Activated CD8-positive, alpha-beta memory T cell treated with anti-CD3 and anti-CD28 coated beads, Interleukin-2, amount 50 U/mL, for 24 hours (primary cell): ENCODE measurements around the gene ZNF101.
"Not testable (repeated sequence)": the region's sequence is repeated elsewhere in the genome, so short reads cannot be mapped to it uniquely, and the experiment has no call there.

ENCODE experiments used
- DNase-seq: peaks from one replicate; pipeline ENCODE4 v3.0.0-alpha.2; 2020; ENCODE audit errors: extremely low read depth

Gene ZNF101

DNA sequence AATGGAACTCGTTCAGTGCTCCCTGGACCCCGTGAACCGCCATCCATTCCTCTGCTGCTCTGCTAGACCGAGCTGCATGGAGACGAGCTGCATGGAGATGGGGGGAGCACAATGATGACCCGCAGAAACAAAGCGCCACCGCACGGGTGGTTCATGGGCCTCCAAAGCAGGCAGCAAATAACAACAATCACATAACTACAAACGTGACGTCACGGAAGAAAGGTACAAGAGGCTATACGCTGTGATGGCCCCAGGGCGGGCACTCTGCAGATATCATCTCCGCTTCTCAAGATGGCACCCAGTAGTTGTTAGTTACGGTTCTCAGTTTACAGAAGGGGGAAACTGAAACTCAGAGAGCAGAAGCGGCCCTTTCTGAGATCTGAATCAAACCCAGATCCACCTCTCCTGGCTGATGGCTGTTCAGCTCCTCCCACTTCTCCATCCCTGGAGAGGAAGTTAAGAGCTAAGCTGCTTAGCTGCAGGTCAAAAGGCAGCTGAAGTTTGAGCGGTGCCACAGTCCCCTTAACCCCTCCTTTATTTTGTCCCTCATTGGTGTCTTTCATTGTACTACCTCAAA lies 6.9 kb upstream of the ZNF101 start:
- DNase-seq: no peak

- no peak for DNase-seq
These were observed 6.3 kb upstream of the ZNF101 start for GRCh38 chr19:19662344-19662743.

GRCh38 chr19:19662871-19663255 lies 5.8 kb upstream of the ZNF101 start:
- no peak for DNase-seq

DNA sequence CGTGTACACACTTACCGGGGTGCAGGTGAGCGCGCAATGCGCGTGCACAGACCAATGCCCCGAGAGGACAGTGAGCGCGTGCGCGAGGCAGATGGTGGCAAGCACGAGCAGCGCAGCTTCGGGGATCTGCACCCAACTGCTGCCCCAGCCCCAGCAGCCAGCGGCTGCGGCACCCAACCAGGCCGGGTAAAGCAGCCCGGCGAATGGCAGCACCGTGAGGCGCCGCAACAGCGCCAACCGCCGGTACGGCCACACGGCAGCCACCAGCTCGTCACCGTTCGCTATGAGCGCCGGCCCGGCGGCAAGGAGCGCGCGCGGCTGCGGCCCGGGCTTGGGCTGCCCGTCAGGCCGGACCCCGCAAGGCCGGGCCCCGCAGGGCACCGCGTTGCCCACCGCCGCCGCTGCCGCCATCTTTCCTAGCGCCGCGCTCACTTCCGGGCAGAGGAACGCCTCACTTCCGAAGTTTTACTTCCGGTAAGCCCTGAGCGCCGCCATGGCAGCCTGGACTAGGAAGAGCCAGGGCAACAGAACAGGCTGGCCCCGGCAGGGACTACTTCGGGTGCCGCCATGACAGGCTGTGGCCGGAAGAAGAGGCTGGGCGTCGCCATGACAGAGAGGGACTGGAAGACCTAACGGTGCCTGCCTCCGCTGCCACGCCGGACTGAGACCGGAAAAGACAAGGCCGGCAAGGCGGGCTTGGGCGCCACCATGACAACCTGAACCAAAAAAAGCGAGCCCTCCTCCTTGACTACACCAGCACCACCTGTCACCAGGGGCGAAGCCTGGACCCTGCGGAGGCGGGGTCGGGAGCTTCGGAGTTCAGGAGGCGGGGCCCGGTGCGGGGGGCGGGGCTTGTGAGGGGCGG lies 5.2 kb upstream of the ZNF101 start, which contains the start of gene ATP13A1:
TSS of gene ATP13A1 (minus strand) at position 421 of the 865 bp plus-strand sequence. CDS start at position 411, 10 bp downstream.
- DNase-seq: peak; percentile 89

GRCh38 chr19:19665420-19665948 lies 3.2 kb upstream of the ZNF101 start:
- not testable (repeated sequence) for DNase-seq

GRCh38 chr19:19670070-19670551 lies 1.5 kb downstream of the ZNF101 start:
- no peak for DNase-seq

- DNase-seq: no peak
These were observed 4.2 kb downstream of the ZNF101 start for GRCh38 chr19:19672816-19673215.

DNA sequence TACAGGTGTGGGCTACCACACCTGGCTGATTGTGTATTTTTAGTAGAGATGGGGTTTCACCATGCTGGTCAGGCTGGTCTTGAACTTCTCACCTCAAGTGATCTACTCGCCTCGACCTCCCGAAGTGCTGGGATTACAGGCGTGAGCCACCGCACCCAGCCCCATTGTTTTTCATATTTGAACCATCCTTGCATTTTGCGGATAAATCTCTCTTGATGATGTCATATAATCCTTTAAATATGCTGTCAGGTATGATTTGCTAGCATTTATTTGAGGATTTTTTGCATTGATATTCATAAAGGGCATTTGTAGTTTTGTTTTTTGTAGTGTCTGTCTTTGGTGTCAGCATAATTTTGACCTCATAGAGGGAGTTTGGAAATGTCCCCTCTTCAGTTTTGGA lies 5.7 kb downstream of the ZNF101 start:
- no peak for DNase-seq

DNA sequence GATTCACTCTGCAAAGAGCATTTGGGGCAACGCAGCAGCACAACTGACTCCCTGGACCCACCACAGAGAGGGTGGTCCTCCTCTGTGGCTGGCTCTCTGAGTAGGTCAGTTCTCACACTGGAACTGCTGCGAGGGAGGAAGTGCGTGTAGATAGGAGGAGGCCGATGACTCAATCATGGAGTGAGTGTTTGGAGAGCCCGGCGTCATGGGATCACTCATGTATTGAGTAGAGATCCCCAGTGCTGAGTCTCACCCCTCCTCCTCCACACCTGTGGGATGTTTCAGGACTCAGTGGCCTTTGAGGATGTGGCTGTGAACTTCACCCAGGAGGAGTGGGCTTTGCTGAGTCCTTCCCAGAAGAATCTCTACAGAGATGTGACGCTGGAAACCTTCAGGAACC lies 8.9 kb downstream of the ZNF101 start:
- DNase-seq: no peak

GRCh38 chr19:19679176-19680073 lies 10.8 kb downstream of the ZNF101 start:
- DNase-seq: no peak

GRCh38 chr19:19686119-19686518 lies 17.5 kb downstream of the ZNF101 start:
- DNase-seq: not testable (repeated sequence)

GRCh38 chr19:19686580-19686979 lies 17.9 kb downstream of the ZNF101 start:
- no peak for DNase-seq

DNA sequence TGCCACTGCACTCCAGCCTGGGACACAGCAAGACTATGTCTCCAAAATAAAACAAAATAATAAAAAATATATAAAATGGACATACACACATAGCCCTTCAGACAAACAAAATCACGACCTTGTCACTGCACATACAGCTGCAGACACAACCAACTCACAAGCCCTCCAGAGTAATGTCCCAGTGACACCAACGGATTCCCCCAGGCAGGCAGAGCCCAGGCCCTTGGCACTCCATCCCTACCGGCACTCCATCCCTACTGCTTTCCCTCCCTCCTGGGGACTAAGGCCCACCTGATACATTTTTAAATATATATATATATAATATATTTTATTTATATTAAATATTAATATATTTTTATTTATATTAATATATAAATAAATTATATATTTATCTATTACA lies 18.5 kb downstream of the ZNF101 start:
- no peak for DNase-seq

- not testable (repeated sequence) for DNase-seq
These were observed 20.4 kb downstream of the ZNF101 start for GRCh38 chr19:19689023-19689422.

DNA sequence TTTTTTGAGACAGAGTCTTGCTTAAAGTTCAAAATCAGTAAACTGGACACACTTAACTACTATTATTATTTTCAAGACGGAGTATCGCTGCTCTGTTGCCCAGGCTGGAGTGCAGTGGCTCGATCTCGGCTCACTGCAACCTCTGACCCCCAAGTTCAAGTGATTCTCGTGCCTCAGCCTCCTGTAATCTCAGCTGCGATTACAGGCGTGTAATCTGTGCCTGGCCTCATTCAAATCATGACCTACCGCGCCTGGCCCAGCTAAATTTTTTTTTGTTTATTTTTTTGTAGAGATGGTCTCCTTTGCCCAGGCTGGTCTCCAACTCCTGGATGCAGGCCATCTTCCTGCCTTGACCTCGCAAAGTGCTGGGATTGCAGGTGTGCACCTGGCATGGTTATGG lies 23.0 kb downstream of the ZNF101 start:
- DNase-seq: no peak

DNA sequence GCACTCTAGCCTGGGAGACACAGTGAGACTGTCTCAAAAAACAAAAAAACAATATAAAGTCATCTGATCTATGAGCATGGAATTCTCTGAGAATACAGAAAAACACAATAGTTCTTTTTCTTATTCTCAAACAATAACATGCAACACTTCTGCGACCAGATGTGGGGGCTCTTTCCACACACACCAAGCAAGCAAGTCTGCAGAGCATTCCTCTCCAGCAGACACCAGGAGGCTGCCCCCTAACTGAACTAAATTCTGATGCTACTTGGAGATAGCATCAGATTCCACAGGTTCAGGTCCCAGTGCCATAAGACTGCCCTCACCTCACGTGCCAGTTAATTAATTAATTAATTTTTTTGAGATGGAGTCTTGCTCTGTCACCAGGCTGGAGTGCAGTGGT lies 27.7 kb downstream of the ZNF101 start:
- DNase-seq: no peak

GRCh38 chr19:19697589-19697988 lies 28.9 kb downstream of the ZNF101 start:
- no peak for DNase-seq

DNA sequence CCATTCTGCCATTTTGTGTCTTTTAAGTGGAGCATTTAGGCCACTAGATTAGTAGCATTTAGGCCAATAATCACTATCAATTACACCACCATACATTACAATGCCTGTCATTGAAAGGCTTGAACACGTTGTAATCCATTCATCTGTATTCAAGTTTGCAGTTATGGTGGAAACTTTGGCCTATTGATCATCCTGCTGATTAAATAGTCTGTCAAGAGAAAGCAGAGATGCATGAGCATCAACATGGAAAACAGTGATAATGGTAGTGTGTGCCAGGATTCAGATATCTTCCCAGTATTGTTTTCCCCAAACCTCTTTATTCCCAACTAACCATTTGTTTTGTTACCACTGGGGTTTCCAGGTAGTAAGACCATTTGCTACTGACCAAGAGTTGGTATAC lies 31.9 kb downstream of the ZNF101 start:
- not testable (repeated sequence) for DNase-seq

DNA sequence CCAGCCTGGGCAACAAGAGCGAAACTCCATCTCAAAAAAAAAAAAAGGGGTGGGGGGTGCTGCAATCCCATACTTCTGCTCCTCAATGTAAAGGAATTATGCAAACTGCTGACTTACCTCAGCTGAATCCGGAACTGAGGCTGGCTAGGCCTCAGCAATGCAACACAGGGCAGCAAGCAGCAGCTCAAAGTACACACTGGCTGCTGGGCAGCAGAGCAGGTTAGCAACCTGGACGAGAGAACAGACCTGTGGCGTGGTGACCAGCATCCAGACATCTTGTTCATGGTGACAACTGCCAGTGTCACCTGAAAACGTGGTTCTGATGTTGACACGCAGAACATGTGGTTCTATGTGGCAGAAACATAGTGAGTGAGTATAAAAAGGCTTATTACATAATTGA lies 36.2 kb downstream of the ZNF101 start:
- DNase-seq: no peak

DNA sequence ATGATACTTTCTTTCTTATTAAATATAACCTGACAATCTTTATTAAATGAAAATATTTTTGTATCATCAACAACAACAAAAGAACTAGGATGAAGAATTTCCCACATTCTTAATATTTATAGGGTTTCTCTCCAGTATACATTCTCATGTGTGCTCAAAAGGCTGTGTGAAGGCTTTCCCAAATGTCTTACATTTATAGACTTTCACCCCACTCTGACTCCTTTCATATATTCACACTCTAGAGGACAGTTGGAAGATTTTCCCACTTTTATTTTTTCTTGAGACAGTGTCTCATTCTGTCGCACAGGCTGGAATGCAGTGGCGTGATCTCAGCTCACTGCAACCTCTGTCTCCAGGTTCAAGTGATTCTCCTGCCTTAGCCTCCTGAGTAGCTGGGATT lies 41.9 kb downstream of the ZNF101 start:
- no peak for DNase-seq

GRCh38 chr19:19711306-19711933 lies 42.8 kb downstream of the ZNF101 start:
- DNase-seq: no peak
